Keratinocyte (primary cell): ENCODE data around the gene JSRP1.

Source experiments
- EZH2 ChIP-seq: IDR thresholded peaks from one replicate; pipeline ENCODE4 v1.6.1; 2012; ENCODE audit warnings: inconsistent platforms, mild to moderate bottlenecking, low read length, moderate library complexity
- TF ChIP-seq, protein P1 (sequence below), 3 experiments: IDR thresholded peaks in 1 of 3; conservative IDR thresholded peaks in 1 of 3; optimal IDR thresholded peaks in 1 of 3; 2 replicates in 2 of 3; 3 replicates in 1 of 3; pipeline versions ENCODE3 to v1.5.1; 2011; ENCODE audit warnings: low read length in 3 of 3, mild to moderate bottlenecking in 3 of 3, moderate library complexity in 2 of 3, control low read depth in 1 of 3, inconsistent platforms in 1 of 3; ENCODE audit not compliant: insufficient read depth in 2 of 3; ENCODE audit errors: extremely low read depth in 1 of 3

DNA sequence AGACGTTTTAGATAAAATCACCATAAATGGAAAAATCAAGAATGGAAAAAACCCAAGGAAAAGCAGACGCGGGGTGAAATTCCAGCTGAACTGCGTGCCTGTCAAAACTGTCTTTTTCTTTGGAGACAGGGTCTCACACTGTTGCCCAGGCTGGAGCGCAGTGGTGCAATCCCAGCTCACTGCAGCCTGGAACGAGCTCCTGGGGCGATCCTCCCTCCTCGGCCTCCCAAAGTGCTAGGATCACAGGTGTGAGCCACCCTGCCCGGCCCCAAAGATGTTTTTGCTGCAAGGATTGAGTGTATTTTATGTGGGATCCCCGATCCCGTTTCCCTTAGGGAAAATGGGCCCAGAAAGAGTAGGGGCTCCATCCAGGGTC lies 26.6 kb upstream of the JSRP1 start:
- TF ChIP-seq, protein P1, sequence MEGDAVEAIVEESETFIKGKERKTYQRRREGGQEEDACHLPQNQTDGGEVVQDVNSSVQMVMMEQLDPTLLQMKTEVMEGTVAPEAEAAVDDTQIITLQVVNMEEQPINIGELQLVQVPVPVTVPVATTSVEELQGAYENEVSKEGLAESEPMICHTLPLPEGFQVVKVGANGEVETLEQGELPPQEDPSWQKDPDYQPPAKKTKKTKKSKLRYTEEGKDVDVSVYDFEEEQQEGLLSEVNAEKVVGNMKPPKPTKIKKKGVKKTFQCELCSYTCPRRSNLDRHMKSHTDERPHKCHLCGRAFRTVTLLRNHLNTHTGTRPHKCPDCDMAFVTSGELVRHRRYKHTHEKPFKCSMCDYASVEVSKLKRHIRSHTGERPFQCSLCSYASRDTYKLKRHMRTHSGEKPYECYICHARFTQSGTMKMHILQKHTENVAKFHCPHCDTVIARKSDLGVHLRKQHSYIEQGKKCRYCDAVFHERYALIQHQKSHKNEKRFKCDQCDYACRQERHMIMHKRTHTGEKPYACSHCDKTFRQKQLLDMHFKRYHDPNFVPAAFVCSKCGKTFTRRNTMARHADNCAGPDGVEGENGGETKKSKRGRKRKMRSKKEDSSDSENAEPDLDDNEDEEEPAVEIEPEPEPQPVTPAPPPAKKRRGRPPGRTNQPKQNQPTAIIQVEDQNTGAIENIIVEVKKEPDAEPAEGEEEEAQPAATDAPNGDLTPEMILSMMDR (optimal IDR thresholded peaks at IDR 0.05 in 1 of 3, IDR thresholded peaks at IDR 0.05 in 1 of 3, conservative IDR thresholded peaks at IDR 0.05 in 1 of 3; ENCODE audit: extremely low read depth in 1 of 3, insufficient read depth in 2 of 3, low read length in 3 of 3) = no peak
- no peak for TF ChIP-seq EZH2
